Measurements from ENCODE around the gene KDM4C. TPM values are rescaled to one million over a fixed set of nuclear protein-coding genes. Genes with fewer than 3 reads are reported as not detected.

Gene KDM4C
- total RNA-seq, 2 donors from 2014 or later, result 11.0 to 11.9 TPM

DNA sequence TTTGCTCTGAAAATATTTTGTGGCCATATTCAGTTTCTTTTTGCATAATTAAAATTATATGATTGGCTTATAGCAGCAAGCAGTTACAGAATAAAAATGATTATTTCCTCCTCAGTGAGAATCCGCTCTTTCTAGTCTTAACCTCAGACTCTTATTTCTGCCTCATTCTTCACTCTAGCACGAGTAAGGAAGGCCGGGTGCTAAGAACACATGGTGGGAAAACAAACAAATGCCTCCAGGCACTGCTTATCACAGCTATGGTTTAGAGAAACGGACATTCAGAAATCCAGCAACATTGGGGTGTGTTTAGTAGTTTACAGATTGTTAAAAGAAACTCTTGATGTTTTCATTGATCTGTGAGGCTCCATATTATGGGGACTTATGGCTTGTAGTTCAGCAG, 168.7 kb downstream of the KDM4C start:
- DNase-seq (ENCODE audit: low spot score), result no peak
- Histone ChIP-seq H3K4me3 (no peak overlapping the region), H3K27me3 (no peaks in the 10 kb centered on the region), H3K9me3 (no peaks in the 10 kb centered on the region), H3K36me3 (no peaks in the 10 kb centered on the region), H3K27ac (no peak overlapping the region), H3K4me1 (peaks cover 0 to 13% of the 10 kb centered on the region in 2 donors)
- TF ChIP-seq, protein P1, sequence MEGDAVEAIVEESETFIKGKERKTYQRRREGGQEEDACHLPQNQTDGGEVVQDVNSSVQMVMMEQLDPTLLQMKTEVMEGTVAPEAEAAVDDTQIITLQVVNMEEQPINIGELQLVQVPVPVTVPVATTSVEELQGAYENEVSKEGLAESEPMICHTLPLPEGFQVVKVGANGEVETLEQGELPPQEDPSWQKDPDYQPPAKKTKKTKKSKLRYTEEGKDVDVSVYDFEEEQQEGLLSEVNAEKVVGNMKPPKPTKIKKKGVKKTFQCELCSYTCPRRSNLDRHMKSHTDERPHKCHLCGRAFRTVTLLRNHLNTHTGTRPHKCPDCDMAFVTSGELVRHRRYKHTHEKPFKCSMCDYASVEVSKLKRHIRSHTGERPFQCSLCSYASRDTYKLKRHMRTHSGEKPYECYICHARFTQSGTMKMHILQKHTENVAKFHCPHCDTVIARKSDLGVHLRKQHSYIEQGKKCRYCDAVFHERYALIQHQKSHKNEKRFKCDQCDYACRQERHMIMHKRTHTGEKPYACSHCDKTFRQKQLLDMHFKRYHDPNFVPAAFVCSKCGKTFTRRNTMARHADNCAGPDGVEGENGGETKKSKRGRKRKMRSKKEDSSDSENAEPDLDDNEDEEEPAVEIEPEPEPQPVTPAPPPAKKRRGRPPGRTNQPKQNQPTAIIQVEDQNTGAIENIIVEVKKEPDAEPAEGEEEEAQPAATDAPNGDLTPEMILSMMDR (IDR thresholded peaks at IDR 0.05), result no peak

DNA sequence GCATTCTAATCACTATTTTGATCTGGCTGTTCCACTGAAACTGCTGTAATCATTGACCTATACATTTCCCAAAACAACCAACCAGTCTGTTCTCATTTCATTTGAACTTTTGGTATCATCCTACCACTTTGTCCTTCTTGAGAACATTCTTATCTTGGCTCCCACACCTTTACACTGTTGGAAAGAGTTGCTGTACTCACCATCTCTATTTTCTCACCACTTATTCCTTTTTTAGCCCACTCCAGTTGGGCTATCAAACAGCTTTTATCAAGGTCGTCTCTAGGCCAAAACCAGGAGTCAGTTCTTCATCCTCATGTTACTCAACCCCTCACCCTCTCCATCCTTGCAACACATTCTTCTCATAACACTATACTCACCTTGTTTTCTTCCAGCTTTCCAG, 170.1 kb downstream of the KDM4C start:
- Histone ChIP-seq H3K4me3 (no peak overlapping the region), H3K27ac (no peak overlapping the region), H3K27me3 (no peaks in the 10 kb centered on the region), H3K4me1 (peaks cover 0 to 26% of the 10 kb centered on the region in 2 donors), H3K36me3 (no peaks in the 10 kb centered on the region), H3K9me3 (no peaks in the 10 kb centered on the region)
- no peak for DNase-seq (ENCODE audit: low spot score)
- TF ChIP-seq, protein P1 (IDR thresholded peaks at IDR 0.05), result no peak

DNA sequence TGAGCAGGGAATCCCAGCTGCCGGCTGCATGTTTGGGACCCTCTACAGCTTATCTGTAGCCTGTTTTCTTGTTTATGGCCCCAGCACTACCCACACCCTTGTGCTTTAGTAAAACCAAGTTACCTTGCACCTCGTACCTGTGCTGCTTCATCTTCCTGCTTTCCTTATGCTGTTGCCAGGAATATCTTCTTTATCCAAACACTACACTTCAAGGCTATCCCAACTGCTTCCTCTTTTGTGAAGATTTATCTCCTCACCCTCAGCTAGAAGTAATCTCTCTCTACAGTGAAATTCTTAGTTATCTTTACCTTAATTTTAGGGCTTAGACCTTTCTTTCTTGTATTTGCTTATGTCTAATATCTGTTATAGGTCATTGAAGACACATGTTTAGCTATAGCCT, 171.1 kb downstream of the KDM4C start:
- TF ChIP-seq, protein P1 (IDR thresholded peaks at IDR 0.05), result no peak
- no peak for DNase-seq (ENCODE audit: low spot score)
- H3K9me3 ChIP-seq, result no peaks in the 10 kb centered on the region
- peaks cover 0 to 32% of the 10 kb centered on the region in 2 donors for H3K4me1 ChIP-seq
- no peaks in the 10 kb centered on the region for H3K36me3 ChIP-seq
- H3K4me3 ChIP-seq, result no peak overlapping the region
- H3K27me3 ChIP-seq, result no peaks in the 10 kb centered on the region
- H3K27ac ChIP-seq, result no peak overlapping the region

DNA sequence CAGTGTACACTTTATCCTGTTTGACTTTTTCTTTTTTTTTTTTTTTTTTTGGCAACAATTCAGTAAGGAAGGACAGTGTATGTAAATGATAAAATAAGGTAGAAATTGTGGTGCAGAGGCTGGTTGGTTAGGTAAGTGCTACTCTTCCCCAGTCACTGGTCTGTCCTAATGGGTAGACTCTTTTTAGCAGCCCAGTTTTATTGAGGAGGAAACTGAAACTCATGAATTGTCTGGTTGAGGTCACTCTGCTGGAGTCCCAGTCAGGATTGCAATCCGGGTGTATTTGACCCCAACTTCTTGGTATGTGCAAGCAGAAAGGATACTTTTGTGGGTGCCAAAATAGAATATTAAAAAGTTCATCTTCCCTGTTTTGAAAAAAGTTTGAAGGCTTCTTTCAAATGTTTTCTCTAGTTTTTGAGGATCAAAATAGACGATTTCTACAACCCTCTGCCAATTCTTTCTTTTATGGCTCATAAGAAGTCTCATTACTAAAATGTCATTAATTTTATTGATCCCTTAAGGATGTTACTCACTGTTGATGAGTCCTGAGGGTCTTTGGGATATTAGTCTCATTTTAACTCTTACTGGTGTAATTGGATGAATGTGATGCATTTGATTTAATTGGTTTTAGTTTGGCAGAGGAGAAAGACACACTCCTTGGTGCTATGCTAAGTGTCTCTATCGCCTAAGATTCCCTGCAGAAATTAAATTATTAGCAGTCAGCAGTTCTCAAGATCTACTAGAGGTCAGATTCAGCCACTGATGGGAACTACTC, 171.9 kb downstream of the KDM4C start:
- Histone ChIP-seq H3K4me1 (peaks cover 0 to 30% of the 10 kb centered on the region in 2 donors), H3K27me3 (no peaks in the 10 kb centered on the region)
- DNase-seq (ENCODE audit: low spot score), result no peak

DNA sequence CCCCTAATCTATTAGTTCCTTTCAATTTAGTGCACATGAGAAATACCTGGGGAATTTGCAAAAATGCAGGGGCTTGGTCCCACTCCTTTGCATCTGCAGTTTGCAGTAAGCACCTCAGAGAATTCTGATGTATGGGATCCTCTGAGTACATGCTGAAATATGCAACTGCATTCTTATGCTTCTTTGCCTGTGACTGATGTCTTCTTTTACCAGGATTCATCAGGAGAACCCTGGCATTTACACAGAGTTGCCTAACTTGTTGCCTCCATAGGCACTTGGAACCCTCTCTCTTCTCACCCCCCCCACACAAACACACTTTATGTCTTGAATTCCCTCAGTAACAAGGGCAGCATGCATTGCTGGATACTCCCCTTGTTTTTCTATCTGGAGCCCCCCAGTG, 173.1 kb downstream of the KDM4C start:
- H3K36me3 ChIP-seq, result no peaks in the 10 kb centered on the region
- no peaks in the 10 kb centered on the region for H3K9me3 ChIP-seq
- no peak overlapping the region for H3K4me3 ChIP-seq
- H3K27me3 ChIP-seq, result no peaks in the 10 kb centered on the region
- H3K4me1 ChIP-seq, result peaks cover 0 to 25% of the 10 kb centered on the region in 2 donors
- no peak overlapping the region for H3K27ac ChIP-seq
- TF ChIP-seq, protein P1 (IDR thresholded peaks at IDR 0.05), result no peak
- no peak for DNase-seq (ENCODE audit: low spot score)

More for the DNA sequence above, 171.9 kb downstream of the KDM4C start:
- H3K36me3 ChIP-seq, result no peaks in the 10 kb centered on the region
- H3K9me3 ChIP-seq, result no peaks in the 10 kb centered on the region
- H3K27ac ChIP-seq, result no peak overlapping the region
- TF ChIP-seq, protein P1 (IDR thresholded peaks at IDR 0.05), result no peak
- H3K4me3 ChIP-seq, result no peak overlapping the region
